NCI-H446 (cell line): ENCODE measurements around the gene IRX2.

Experiments used
- DNase-seq, 2 experiments: peaks; one replicate each; lab custom pipeline; 2025; lab: John Stamatoyannopoulos, UW

The IRX2 gene

DNA sequence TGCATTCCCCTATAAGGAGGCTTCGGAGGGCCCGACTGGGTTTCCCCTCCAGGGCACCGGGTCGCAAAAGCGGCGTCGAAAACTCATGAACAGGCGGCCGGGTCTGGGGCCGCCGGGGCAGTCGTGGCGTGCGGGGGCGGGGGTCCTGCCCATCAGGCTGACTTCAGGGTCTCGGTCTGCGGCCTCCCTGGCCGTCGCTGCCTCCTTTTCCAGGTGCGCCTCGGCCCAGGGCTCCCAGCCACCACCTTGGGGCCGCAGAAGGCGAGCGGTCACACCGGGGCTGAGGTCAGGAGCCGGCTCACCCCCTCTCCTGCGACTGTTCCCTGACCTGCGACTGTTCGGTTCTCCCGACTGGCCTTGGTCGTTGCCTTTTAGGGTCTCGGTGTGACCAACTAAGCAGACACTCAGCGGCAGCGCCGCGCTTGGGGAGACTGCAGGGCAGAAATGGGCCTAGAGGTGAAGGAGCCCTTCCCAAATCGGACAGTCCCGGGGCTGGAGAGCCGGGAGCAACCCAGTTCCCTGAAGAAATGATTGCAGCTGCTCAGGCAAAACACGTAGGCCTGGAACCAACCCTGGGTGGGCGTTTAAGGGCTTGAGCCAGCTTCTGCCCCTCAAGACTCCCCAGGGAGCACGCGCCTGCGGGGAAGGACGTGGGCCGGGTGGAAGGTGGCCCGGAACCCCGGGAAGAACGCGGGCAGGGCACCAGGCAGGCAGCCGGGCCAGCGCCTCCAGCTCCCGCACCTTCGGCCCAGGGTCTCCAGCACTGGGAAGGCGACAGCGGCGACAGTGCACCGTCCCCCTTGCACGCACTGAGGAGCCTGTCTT, 11.2 kb downstream of the IRX2 start:
- DNase-seq = no peak

DNA sequence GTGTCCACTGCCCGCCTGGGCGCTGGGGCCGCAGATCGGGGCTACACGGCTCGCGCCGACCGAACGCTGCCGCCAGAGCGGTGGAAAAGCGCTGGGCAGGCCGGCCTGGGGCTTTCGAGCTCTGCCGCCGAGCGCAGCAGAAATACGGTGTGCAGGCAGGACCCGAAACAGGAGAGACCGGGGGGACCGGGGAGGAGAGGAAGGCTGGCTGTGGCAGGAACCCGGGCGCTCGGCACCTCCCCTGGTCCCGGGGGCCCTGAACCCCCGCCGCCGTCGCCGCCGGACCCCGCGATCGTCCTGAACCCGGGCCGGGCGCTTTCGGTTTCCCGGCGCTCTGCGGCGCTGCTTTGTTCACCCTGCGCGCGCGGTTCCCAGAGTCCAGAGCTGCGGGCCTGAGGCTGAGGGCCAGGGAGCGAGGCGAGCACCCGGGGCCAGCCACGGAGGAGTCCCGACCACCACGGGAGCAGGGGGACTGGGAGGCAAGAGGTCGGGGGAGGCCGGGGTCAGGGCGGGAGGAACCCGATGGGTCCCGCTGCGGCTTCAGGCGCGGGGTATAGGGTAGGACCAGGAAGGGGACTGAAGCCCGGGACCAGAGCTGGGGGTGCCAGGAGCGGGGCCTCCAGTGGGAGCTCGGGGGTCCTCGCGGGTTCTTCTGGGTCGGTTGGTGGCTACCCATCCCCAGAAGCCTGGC, 12.0 kb downstream of the IRX2 start:
- DNase-seq = no peak

GRCh38 chr5:2738700-2739359, 12.6 kb downstream of the IRX2 start:
- no peak for DNase-seq

GRCh38 chr5:2738156-2738699, 13.2 kb downstream of the IRX2 start:
- no peak for DNase-seq

DNA sequence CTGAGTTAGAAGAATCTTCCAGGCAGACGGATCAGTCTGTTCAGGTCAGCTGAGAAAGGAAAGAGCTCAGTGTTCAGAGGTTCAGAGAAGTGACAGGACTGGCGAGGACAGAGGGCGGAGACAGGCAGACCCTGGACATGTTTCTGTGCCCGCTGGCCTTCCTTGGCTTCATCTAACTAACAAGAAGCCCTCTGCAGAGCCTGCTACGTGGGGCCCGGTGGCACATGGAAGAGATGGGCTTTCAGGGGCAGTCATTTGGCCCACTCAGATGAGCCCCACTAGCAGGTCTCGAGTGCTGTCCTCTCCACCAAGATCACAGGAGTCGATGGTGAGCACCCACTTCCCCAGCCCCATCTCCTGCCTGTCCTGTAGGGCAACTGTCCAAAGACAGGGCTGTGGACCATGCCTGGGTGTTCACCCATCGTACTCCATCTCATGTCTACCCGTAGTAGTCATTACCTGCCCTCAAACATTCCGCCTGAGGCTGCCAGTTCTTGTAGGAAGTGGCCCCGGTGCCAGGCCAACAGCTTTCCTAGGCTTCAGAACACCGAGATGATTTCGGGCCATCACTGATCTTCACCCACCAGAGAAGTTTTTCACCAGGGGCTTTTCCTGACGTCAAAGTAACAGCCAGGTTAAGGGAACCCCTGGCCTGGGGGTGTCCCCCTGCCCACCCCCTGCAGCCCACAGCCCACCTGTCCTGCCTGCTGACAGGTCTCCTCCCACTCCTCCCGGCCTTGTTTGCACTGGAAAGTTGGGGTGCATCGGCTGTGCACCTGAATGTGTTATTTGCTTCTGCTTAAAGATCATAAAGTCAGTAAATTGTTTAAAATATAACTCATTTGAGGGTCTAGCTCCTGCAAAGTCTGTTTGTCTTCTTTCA, 14.0 kb downstream of the IRX2 start:
- DNase-seq = no peak

DNA sequence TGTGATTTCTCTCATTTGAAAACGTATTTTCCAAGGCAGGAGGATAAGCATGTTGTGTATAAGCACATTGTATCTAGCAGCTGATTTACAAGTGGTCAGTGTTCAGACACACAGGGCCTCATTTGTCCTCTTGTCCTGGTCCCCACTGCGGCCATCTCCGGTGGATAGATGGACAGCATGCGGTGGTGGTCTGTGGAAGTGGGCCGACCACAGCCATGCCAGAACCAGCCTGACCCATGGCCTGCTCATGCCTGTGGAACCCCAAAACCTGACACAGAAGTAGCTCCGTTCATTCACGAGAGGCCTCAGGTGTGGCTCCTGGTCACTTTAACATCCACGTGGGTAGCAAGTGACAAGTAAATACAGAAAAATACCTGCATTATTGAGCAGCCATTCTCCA, 14.6 kb downstream of the IRX2 start:
- DNase-seq = no peak

GRCh38 chr5:2735996-2736395, 15.5 kb downstream of the IRX2 start:
- no peak for DNase-seq

- DNase-seq = no peak
Measured at GRCh38 chr5:2732850-2733249, 18.6 kb downstream of the IRX2 start.

- no peak for DNase-seq
Measured at GRCh38 chr5:2732004-2732403, 19.5 kb downstream of the IRX2 start.

- no peak for DNase-seq
Measured at GRCh38 chr5:2729189-2729588, 22.3 kb downstream of the IRX2 start.

- no peak for DNase-seq
Measured at GRCh38 chr5:2727550-2727949, 23.9 kb downstream of the IRX2 start.

DNA sequence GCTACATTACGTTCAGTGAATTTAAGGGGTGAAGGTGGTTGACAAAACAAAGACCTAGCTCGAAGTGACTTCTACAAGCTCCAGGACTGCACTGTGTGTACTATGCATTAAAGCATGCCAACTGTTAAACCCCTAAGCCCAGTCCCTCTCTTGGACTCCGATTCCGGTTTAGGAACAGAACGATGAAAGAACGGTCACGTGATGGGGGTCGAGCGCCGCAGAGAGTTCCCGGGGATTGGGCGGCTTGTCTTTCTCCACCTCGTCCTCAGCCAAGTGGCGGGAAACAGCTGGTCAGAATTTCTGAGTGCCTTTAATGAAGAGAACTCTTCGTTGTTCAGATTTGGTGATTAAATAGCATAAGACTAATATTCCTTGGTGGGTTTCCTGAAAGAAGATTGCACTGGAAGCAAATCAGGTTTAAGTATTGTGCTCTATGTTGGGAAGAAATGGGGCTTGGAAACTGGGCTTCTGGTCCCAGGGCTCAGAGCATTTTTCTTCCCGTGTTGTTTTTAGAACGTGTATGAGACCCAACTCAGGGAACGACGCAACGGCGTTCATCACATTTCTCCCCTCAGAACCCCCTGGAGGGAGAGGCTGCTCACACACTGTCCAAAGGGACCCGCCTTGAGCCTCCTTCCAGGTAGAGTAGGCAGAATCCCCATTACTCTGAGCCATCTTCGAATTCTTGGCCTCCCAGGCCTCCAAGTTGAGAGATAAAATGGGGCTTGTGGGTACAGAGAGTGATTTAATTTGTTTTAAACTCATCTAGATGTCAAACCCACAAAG, 25.3 kb downstream of the IRX2 start:
- no peak for DNase-seq

DNA sequence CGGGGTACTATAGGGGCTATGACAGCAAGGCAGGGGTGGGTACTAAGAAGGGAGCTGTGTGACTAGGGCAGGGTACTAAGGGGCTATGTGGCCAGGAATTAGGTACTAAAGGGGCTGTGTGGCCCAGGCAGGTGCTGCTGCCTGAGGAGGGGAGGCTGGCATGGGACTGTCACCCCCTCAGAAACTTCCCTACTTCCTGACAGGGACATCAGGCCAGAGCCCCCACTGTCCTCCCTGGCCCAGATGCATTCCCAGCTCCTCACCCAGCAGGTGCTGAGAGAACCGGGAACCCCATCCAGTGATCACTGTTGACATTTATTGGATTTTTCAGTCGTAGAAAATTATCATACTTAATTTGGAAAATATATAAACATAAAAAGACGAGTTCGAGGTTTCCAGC, 26.6 kb downstream of the IRX2 start:
- no peak for DNase-seq

DNA sequence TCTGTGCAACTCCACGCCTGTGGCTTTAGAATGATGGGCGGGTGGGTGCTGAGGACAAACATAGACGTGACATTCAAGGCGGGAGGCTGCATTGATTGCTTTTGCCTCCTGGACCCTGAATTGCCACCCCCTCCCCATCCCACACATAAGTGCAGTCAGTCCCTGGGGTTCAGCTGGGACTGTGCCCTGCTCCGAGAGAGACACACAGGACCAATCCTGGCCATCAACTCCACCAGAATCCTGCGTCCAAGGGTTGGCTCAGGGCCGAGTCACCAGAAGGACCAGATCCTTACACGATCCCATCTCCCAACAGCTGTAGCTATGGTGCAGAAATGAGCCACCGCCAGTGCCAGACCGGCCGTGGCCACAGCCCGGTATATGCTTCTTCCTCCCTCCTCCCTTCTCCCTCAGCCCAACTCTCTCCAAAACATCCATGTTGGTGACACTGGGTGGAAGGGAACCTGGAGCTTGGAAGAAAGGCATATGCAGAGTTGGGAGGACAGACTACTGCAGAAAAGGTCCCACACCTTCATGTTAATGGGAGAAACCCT, 27.4 kb downstream of the IRX2 start:
- DNase-seq = no peak

DNA sequence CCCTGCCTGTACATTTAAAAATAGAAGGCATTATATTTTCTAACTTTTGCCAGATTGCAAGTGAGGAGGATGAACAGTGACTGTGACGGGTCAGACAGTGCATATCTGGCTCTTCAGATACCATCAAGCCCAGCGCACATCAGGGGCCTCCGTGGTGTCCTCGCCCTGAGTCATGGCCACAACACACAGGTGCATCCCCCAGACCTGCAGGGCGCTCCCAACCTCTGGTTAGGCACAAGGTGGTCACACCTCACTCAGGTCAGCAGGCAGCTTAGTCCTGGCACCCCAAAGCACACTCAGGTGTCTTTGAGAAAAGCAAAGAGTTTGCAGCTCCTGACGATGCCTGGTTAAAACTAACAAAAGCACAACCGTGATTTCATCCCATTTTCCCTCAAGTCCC, 28.6 kb downstream of the IRX2 start:
- no peak for DNase-seq

- DNase-seq = no peak
Measured at GRCh38 chr5:2721385-2722138, 29.9 kb downstream of the IRX2 start.

DNA sequence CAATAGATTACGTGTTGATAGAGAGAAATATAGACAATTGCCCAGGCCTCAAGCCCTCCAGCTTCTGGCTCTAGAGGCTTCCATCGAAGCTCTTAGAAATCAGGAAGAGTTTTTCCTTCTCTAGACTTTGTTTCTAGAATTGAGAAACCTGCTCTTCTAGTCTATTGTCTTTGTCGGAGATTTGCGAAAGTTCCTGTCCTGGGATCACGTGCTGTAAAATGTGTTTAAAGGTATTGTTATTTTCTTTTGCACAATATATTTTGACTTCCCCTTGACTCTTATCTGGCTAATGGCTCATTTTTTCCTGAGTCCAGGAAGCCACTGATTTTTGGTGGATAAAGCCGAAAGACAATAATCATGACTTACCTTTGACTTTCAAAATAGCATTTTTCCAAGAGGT, 32.1 kb downstream of the IRX2 start:
- DNase-seq = no peak

- DNase-seq = no peak
Measured at GRCh38 chr5:2718115-2718514, 33.4 kb downstream of the IRX2 start.

- DNase-seq = no peak
Measured at GRCh38 chr5:2715856-2716255, 35.6 kb downstream of the IRX2 start.

DNA sequence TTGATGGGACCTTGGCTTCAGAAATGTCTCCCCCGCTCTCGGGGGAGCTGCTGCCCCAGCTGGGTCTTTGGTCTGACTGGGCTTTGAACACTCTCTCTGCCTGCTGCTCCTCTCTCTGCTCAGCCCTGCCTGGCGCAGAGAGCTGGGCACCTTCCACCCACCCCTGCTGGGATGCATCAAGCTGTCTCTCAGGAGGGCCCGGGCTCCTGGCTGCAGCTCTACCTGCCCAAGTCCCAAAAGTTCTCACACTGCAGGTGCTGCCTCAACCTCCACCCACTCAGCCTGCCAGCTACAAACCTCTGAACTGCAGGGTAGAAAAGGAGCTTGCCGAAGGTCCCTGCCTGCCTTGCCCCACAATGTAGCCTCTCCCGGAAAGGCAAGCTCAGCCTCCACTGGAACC, 36.7 kb downstream of the IRX2 start:
- DNase-seq = no peak
